Measurements from ENCODE around the gene KDSR. TPM values are rescaled to one million over a fixed set of nuclear protein-coding genes. Genes with fewer than 3 reads are reported as not detected.

KDSR gene
- total and polyA plus RNA-seq, 4 experiments from 2014 or later, result 59.4 to 134 (median 84.7) TPM

GRCh38 chr18:63286926-63287325 is 80.1 kb downstream of the KDSR start:
- H3K4me1 Mint-ChIP-seq, result peaks cover 4 to 55% (median 26%) of the 10 kb centered on the region in 4 donors
- Histone ChIP-seq H3K27me3 (ENCODE audit: insufficient read depth, low read length) (no peaks in the 10 kb centered on the region), H3K27ac (ENCODE audit: low read depth, low read length) (no peak overlapping the region), H3K4me3 (ENCODE audit: low read length in 2 of 2) (no peak overlapping the region), H3K4me1 (ENCODE audit: insufficient read depth, low read length) (peaks cover 85% of the 10 kb centered on the region), H3K36me3 (ENCODE audit: insufficient read depth, low read length) (peaks cover 6% of the 10 kb centered on the region), H3K9me3 (ENCODE audit: control insufficient read depth in 1 of 2, low read length in 2 of 2) (no peaks in the 10 kb centered on the region)
- no peak for DNase-seq
- no peaks in the 10 kb centered on the region for H3K27me3 Mint-ChIP-seq
- intact Hi-C loops (cut with micrococcal nuclease), result no loop called here
- POLR2A ChIA-PET (ENCODE audit: partially characterized antibody), result interaction anchor here (0.9 to 8.5 kb wide), 8 partner anchors 8 to 132 kb away, joined by 4 to 83 read pairs (median 5); partner anchors contain the start of gene BCL2
- H3K9me3 Mint-ChIP-seq, result peaks cover 0 to 2% (median 0%) of the 10 kb centered on the region in 8 donors
- H3K4me3 Mint-ChIP-seq, result no peak overlapping the region
- CTCF ChIA-PET (ENCODE audit: partially characterized antibody), result interaction anchor here (0.8 to 9.8 kb wide), 5 partner anchors 13 to 134 kb away, joined by 3 to 93 read pairs (median 4); partner anchors contain the start of gene BCL2
- no peak overlapping the region for H3K27ac Mint-ChIP-seq
- peaks cover 19 to 25% of the 10 kb centered on the region in 2 donors for H3K36me3 Mint-ChIP-seq

GRCh38 chr18:63284827-63285733 is 81.9 kb downstream of the KDSR start:
- H3K4me1 ChIP-seq (ENCODE audit: insufficient read depth, low read length), result peaks cover 73% of the 10 kb centered on the region

GRCh38 chr18:63284173-63284799 is 82.7 kb downstream of the KDSR start:
- intact Hi-C loops (cut with micrococcal nuclease), result no loop called here
- Histone ChIP-seq H3K27ac (ENCODE audit: low read depth, low read length) (no peak overlapping the region), H3K4me1 (ENCODE audit: insufficient read depth, low read length) (peaks cover 70% of the 10 kb centered on the region), H3K9me3 (ENCODE audit: control insufficient read depth in 1 of 2, low read length in 2 of 2) (no peaks in the 10 kb centered on the region), H3K27me3 (ENCODE audit: insufficient read depth, low read length) (no peaks in the 10 kb centered on the region), H3K36me3 (ENCODE audit: insufficient read depth, low read length) (peaks cover 5% of the 10 kb centered on the region), H3K4me3 (ENCODE audit: low read length in 2 of 2) (no peak overlapping the region)
- Mint-ChIP-seq H3K4me1 (peaks cover 25 to 45% (median 34%) of the 10 kb centered on the region in 4 donors), H3K27me3 (no peaks in the 10 kb centered on the region), H3K9me3 (peaks cover 0 to 3% (median 0%) of the 10 kb centered on the region in 8 donors), H3K4me3 (peak overlapping the region in 3 of 8 donors; percentile 9 to 45 (median 37)), H3K36me3 (peaks cover 34 to 40% of the 10 kb centered on the region in 2 donors), H3K27ac (peak overlapping the region in 3 of 7 donors; percentile 16 to 23 (median 22))
- ChIA-PET POLR2A (ENCODE audit: partially characterized antibody) (interaction anchor here (1.4 kb wide), 2 partner anchors 11 to 15 kb away, joined by 3 to 9 read pairs; no protein-coding TSS in a partner anchor), CTCF (ENCODE audit: partially characterized antibody) (interaction anchor here (1.0 kb wide), 1 partner anchor 33 kb away, joined by 3 read pairs; no protein-coding TSS in a partner anchor)
- DNase-seq, result no peak

More at GRCh38 chr18:63284827-63285733, 81.9 kb downstream of the KDSR start:
- Mint-ChIP-seq H3K27me3 (no peaks in the 10 kb centered on the region), H3K4me1 (peaks cover 20 to 45% (median 32%) of the 10 kb centered on the region in 4 donors), H3K36me3 (peaks cover 33 to 35% of the 10 kb centered on the region in 2 donors), H3K9me3 (peaks cover 0 to 3% (median 0%) of the 10 kb centered on the region in 8 donors), H3K27ac (peak overlapping the region in 4 of 7 donors; percentile 16 to 53 (median 30)), H3K4me3 (peak overlapping the region in 5 of 8 donors; percentile 10 to 73 (median 43))
- Histone ChIP-seq H3K4me3 (ENCODE audit: low read length in 2 of 2) (no peak overlapping the region), H3K27me3 (ENCODE audit: insufficient read depth, low read length) (no peaks in the 10 kb centered on the region), H3K36me3 (ENCODE audit: insufficient read depth, low read length) (peaks cover 6% of the 10 kb centered on the region), H3K27ac (ENCODE audit: low read depth, low read length) (no peak overlapping the region), H3K9me3 (ENCODE audit: control insufficient read depth in 1 of 2, low read length in 2 of 2) (no peaks in the 10 kb centered on the region)
- DNase-seq, result no peak
- ChIA-PET CTCF (ENCODE audit: partially characterized antibody) (interaction anchor here (1.0 to 1.5 kb wide), 2 partner anchors 11 to 32 kb away, joined by 3 read pairs; no protein-coding TSS in a partner anchor), POLR2A (ENCODE audit: partially characterized antibody) (interaction anchor here (0.6 to 8.5 kb wide), 4 partner anchors 12 to 127 kb away, joined by 3 to 83 read pairs (median 6); no protein-coding TSS in a partner anchor)
- intact Hi-C loops (cut with micrococcal nuclease), result no loop called here

- intact Hi-C loops (cut with micrococcal nuclease), result no loop called here
- Histone ChIP-seq H3K4me1 (ENCODE audit: insufficient read depth, low read length) (peaks cover 65% of the 10 kb centered on the region), H3K4me3 (ENCODE audit: low read length in 2 of 2) (no peak overlapping the region), H3K27me3 (ENCODE audit: insufficient read depth, low read length) (no peaks in the 10 kb centered on the region), H3K27ac (ENCODE audit: low read depth, low read length) (no peak overlapping the region), H3K36me3 (ENCODE audit: insufficient read depth, low read length) (no peaks in the 10 kb centered on the region), H3K9me3 (ENCODE audit: control insufficient read depth in 1 of 2, low read length in 2 of 2) (no peaks in the 10 kb centered on the region)
- peaks cover 33 to 49% (median 41%) of the 10 kb centered on the region in 4 donors for H3K4me1 Mint-ChIP-seq
- no peaks in the 10 kb centered on the region for H3K27me3 Mint-ChIP-seq
- H3K4me3 Mint-ChIP-seq, result peak overlapping the region in 2 of 8 donors; percentile 31 to 33
- ChIA-PET POLR2A (ENCODE audit: partially characterized antibody) (interaction anchor here (1.4 kb wide), 1 partner anchor 16 kb away, joined by 9 read pairs; no protein-coding TSS in a partner anchor), CTCF (ENCODE audit: partially characterized antibody) (interaction anchor here (1.2 to 1.8 kb wide), 3 partner anchors 9 to 152 kb away, joined by 3 to 9 read pairs (median 4); no protein-coding TSS in a partner anchor)
- peak overlapping the region in 3 of 7 donors; percentile 16 to 41 (median 35) for H3K27ac Mint-ChIP-seq
- peaks cover 0 to 3% (median 0%) of the 10 kb centered on the region in 8 donors for H3K9me3 Mint-ChIP-seq
- no peak for DNase-seq
- H3K36me3 Mint-ChIP-seq, result peaks cover 38 to 47% of the 10 kb centered on the region in 2 donors
Measured at GRCh38 chr18:63283305-63284094, 83.5 kb downstream of the KDSR start.

- H3K4me1 Mint-ChIP-seq, result peaks cover 40 to 56% (median 48%) of the 10 kb centered on the region in 4 donors
- Histone ChIP-seq H3K9me3 (ENCODE audit: control insufficient read depth in 1 of 2, low read length in 2 of 2) (no peaks in the 10 kb centered on the region), H3K36me3 (ENCODE audit: insufficient read depth, low read length) (no peaks in the 10 kb centered on the region), H3K27me3 (ENCODE audit: insufficient read depth, low read length) (no peaks in the 10 kb centered on the region), H3K4me3 (ENCODE audit: low read length in 2 of 2) (no peak overlapping the region), H3K4me1 (ENCODE audit: insufficient read depth, low read length) (peaks cover 65% of the 10 kb centered on the region), H3K27ac (ENCODE audit: low read depth, low read length) (no peak overlapping the region)
- ChIA-PET POLR2A (ENCODE audit: partially characterized antibody) (no interaction called here), CTCF (ENCODE audit: partially characterized antibody) (interaction anchor here (0.9 to 1.8 kb wide), 5 partner anchors 8 to 152 kb away, joined by 3 to 9 read pairs (median 4); no protein-coding TSS in a partner anchor)
- no peak for DNase-seq
- H3K27ac Mint-ChIP-seq, result no peak overlapping the region
- no peak overlapping the region for H3K4me3 Mint-ChIP-seq
- H3K27me3 Mint-ChIP-seq, result no peaks in the 10 kb centered on the region
- H3K9me3 Mint-ChIP-seq, result peaks cover 0 to 3% (median 0%) of the 10 kb centered on the region in 8 donors
- intact Hi-C loops (cut with micrococcal nuclease), result no loop called here
- H3K36me3 Mint-ChIP-seq, result peaks cover 45 to 54% of the 10 kb centered on the region in 2 donors
Measured at GRCh38 chr18:63282793-63283192, 84.2 kb downstream of the KDSR start.

Data from CD4-positive, alpha-beta memory T cell (primary cell).